Measurements from ENCODE around the gene PPP1R13B. TPM values are rescaled to one million over a fixed set of nuclear protein-coding genes. Genes with fewer than 3 reads are reported as not detected.

PPP1R13B gene
- total RNA-seq, 4 donors from 2014 or later, result 19.9 to 25.2 (median 23.6) TPM

DNA sequence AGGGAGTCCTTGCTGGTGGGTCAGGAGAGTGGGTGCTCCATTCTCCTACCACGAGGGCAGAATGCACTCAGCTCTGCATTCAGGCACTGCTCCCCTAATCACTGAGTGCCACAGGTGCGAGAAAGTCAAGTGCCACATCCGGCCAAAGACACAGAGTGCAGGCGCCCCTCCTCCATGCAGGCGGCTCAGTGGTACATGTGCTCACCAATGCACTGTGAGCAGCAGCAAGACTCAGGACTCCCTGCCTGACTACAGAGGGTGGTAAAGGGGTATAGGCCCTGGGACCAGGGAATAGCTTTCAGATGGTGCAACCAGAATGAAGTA is 98.9 kb downstream of the PPP1R13B start:
- 85% methylated on average over 5 of the region's 5 CpGs for WGBS
- H3K36me3 ChIP-seq, result peaks cover 0 to 99% (median 70%) of the 10 kb centered on the region in 4 donors
- no peaks in the 10 kb centered on the region for H3K9me3 ChIP-seq
- H3K4me1 ChIP-seq, result no peaks in the 10 kb centered on the region
- no peak overlapping the region for H3K27ac ChIP-seq (replicated peaks in 1 of 4)
- DNase-seq (ENCODE audit: extremely low spot score), result no peak
- TF ChIP-seq POLR2AphosphoS5 (IDR thresholded peaks at IDR 0.05), result no peak
- no peak for TF ChIP-seq EP300 (IDR thresholded peaks at IDR 0.05)
- TF ChIP-seq, protein P1, sequence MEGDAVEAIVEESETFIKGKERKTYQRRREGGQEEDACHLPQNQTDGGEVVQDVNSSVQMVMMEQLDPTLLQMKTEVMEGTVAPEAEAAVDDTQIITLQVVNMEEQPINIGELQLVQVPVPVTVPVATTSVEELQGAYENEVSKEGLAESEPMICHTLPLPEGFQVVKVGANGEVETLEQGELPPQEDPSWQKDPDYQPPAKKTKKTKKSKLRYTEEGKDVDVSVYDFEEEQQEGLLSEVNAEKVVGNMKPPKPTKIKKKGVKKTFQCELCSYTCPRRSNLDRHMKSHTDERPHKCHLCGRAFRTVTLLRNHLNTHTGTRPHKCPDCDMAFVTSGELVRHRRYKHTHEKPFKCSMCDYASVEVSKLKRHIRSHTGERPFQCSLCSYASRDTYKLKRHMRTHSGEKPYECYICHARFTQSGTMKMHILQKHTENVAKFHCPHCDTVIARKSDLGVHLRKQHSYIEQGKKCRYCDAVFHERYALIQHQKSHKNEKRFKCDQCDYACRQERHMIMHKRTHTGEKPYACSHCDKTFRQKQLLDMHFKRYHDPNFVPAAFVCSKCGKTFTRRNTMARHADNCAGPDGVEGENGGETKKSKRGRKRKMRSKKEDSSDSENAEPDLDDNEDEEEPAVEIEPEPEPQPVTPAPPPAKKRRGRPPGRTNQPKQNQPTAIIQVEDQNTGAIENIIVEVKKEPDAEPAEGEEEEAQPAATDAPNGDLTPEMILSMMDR (IDR thresholded peaks at IDR 0.05), result no peak
- no peak for TF ChIP-seq POLR2A (IDR thresholded peaks at IDR 0.05; ENCODE audit: low read depth)
- H3K4me3 ChIP-seq, result no peak overlapping the region
- intact Hi-C loops (cut with DNase I), result no loop called here
- no peaks in the 10 kb centered on the region for H3K27me3 ChIP-seq

DNA sequence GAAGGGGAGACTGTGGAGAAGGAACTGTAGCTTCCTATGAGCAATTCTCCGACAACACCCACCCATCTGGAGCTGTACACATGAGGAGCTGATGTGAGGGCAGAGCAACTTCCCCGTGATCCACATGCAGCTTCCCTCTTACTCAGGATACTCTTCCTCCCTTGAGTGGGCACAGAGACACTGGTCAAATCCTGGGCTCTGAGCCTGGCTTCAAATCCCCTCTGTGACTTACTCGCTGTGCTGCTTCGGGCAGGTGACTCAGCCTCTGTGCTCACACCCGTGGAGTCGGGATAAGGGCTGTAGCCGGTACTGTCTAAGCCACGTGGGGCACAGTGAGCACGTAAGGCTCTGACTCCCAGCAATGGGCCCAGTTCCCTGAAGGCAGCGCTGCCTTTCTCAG is 100.7 kb downstream of the PPP1R13B start:
- TF ChIP-seq EP300 (IDR thresholded peaks at IDR 0.05), result no peak
- TF ChIP-seq, protein P1 (IDR thresholded peaks at IDR 0.05), result no peak
- intact Hi-C loops (cut with DNase I), result no loop called here
- Histone ChIP-seq H3K27ac (replicated peaks in 1 of 4) (no peak overlapping the region), H3K36me3 (peaks cover 0 to 97% (median 65%) of the 10 kb centered on the region in 4 donors), H3K9me3 (no peaks in the 10 kb centered on the region), H3K4me1 (peaks cover 0 to 14% (median 5%) of the 10 kb centered on the region in 4 donors), H3K27me3 (no peaks in the 10 kb centered on the region), H3K4me3 (no peak overlapping the region)
- 87% methylated on average over 10 of the region's 10 CpGs for WGBS
- no peak for DNase-seq (ENCODE audit: extremely low spot score)

DNA sequence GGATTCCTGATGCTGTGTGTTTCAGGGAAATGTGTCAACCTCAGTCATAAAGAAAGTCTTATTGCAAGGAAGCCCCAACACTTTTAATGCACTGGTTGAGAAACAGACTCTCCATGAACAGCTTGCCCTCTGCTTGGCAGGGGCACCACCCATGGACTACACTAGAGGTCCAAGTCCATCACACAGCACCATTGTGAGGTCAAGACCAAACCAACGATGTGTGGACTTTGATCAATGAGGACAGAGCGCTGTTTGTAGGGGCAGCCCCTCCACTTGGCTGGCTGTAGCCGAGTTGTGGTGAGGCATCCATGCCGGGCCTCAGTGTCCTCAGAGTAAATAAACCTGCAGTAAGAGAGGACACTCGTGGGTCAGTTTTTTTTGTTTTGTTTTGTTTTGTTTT is 102.0 kb downstream of the PPP1R13B start:
- no peak overlapping the region for H3K4me3 ChIP-seq
- DNase-seq (ENCODE audit: extremely low spot score), result no peak
- TF ChIP-seq POLR2AphosphoS5 (IDR thresholded peaks at IDR 0.05) (no peak), EP300 (IDR thresholded peaks at IDR 0.05) (no peak), POLR2A (IDR thresholded peaks at IDR 0.05; ENCODE audit: low read depth) (no peak)
- TF ChIP-seq, protein P1 (IDR thresholded peaks at IDR 0.05), result no peak
- no peaks in the 10 kb centered on the region for H3K27me3 ChIP-seq
- WGBS, result 71% methylated on average over 5 of the region's 5 CpGs
- peaks cover 0 to 98% (median 67%) of the 10 kb centered on the region in 4 donors for H3K36me3 ChIP-seq
- H3K9me3 ChIP-seq, result no peaks in the 10 kb centered on the region
- peaks cover 0 to 16% (median 9%) of the 10 kb centered on the region in 4 donors for H3K4me1 ChIP-seq
- no peak overlapping the region for H3K27ac ChIP-seq (replicated peaks in 1 of 4)
- intact Hi-C loops (cut with DNase I), result no loop called here

DNA sequence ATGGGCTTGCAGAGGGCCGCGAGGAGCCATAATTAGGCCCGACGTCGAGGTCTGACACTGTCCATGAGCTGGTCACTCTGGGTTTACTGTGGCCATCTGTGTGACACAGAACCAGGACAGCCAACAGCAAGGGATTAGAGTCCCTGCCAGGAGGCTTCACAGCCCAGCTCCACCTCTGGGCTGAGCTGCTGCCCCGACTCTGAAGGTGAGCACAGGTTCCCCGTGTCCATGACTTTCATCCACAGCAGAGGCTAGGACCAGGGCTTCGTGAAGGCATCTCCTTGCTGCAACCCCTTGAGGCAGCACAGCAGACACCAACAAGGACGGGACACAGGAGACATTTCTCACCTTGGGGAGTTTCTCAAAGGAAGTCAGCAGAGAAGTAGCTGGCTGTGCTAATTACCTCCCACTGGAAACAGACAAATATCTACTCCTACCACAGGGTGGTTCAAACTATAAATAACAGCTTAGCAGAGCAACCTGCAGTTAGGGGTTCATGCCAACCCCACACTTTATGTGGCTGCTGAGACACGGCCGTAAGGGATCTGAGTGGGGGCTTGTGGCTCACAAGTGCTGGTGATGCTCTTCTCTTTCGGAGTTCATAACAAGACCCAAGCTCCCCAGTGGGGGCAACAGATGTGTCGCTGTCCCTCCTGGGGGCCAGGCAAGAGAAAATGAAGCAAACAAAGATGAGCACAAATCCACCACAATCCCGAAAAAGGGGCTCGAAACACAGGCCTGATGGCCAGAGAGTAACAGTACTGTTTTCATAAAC is 102.6 kb downstream of the PPP1R13B start:
- Histone ChIP-seq H3K27me3 (no peaks in the 10 kb centered on the region), H3K4me3 (no peak overlapping the region), H3K4me1 (peaks cover 0 to 16% (median 9%) of the 10 kb centered on the region in 4 donors), H3K36me3 (peaks cover 0 to 98% (median 70%) of the 10 kb centered on the region in 4 donors), H3K27ac (replicated peaks in 1 of 4) (no peak overlapping the region), H3K9me3 (no peaks in the 10 kb centered on the region)
- WGBS, result 77% methylated on average over 11 of the region's 15 CpGs
- intact Hi-C loops (cut with DNase I), result no loop called here
- DNase-seq (ENCODE audit: extremely low spot score), result no peak
- TF ChIP-seq, protein P1 (IDR thresholded peaks at IDR 0.05), result no peak
- TF ChIP-seq POLR2A (IDR thresholded peaks at IDR 0.05; ENCODE audit: low read depth), result no peak
- TF ChIP-seq EP300 (IDR thresholded peaks at IDR 0.05), result no peak
- no peak for TF ChIP-seq POLR2AphosphoS5 (IDR thresholded peaks at IDR 0.05)

DNA sequence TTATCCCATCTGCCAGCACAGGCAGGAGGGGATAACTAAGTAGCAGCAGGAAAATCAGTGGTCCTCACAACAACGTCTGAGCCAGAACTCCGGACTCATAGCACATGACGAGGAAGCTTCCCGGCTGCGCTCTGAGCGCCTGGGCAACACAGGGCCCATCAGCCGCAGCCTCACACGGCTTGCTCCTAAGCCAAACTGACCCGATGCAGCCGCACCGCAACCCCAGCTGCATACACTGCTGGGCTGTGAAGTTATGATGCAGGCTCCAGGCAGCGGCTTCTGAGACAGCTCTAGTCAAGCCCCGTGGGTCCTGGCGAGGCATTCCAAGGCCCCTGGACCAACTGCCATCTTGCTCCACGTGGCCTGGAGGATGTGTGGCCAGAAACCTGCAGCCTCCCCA is 103.7 kb downstream of the PPP1R13B start:
- no peak overlapping the region for H3K4me3 ChIP-seq
- H3K4me1 ChIP-seq, result peaks cover 0 to 26% (median 20%) of the 10 kb centered on the region in 4 donors
- H3K9me3 ChIP-seq, result no peaks in the 10 kb centered on the region
- peaks cover 0 to 98% (median 72%) of the 10 kb centered on the region in 4 donors for H3K36me3 ChIP-seq
- no peaks in the 10 kb centered on the region for H3K27me3 ChIP-seq
- intact Hi-C loops (cut with DNase I), result no loop called here
- H3K27ac ChIP-seq (replicated peaks in 1 of 4), result no peak overlapping the region
- no peak for DNase-seq (ENCODE audit: extremely low spot score)
- WGBS, result 87% methylated on average over 11 of the region's 15 CpGs
- TF ChIP-seq POLR2A (IDR thresholded peaks at IDR 0.05; ENCODE audit: low read depth) (no peak), EP300 (IDR thresholded peaks at IDR 0.05) (no peak), POLR2AphosphoS5 (IDR thresholded peaks at IDR 0.05) (no peak)
- TF ChIP-seq, protein P1 (IDR thresholded peaks at IDR 0.05), result no peak
